Hindlimb muscle (tissue), 1 donor: ENCODE measurements around the gene TBC1D1. TPM values are rescaled to one million over a fixed set of nuclear protein-coding genes. Genes with fewer than 3 reads are reported as not detected.

ENCODE experiments used
- DNase-seq: peaks from one replicate; pipeline ENCODE4 v3.0.0-alpha.2; 2013
- polyA plus RNA-seq: library from polyadenylated mRNA; unstranded; fragments of 120-200 nt; gene quantifications from one replicate; pipeline ENCODE4 v1.2.1, GENCODE V29; 2013; ENCODE audit not compliant: insufficient read length

Gene TBC1D1
- polyA plus RNA-seq, 1 donor = 51.4 TPM

DNA sequence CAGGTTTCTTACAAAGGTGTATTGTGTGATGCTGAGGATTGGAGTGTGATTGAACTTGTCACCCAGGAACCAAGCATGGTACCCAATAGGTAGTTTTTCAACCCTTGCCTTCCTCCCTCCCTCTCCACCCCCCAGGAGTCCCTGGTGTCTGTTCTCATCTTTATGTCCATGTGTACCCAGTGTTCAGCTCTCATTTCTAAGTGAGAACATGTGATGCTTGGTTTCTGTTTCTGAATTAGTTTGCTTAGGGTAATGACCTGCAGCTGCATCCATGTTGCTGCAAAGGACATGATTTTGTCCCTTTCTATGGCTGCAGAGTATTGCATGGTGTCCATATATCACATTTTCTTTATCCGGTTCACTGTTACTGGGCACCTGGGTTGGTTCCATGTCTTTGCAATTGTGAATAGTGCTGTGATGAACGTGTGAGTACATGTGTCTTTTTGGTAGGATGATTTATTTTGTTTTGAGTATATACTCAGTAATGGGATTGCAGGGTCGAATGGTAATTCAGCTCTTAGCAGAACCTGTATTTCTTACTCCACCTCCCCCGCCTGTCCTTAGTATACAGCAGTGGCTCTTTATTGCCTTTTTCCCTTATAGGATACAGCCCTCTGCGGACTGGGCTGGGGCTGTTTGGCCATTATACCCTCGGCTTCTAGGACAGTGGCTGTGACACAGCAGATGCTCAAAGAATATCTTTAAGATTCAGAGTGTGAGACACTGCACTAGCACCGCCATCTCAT is 214.8 kb downstream of the TBC1D1 start:
- DNase-seq = no peak

DNA sequence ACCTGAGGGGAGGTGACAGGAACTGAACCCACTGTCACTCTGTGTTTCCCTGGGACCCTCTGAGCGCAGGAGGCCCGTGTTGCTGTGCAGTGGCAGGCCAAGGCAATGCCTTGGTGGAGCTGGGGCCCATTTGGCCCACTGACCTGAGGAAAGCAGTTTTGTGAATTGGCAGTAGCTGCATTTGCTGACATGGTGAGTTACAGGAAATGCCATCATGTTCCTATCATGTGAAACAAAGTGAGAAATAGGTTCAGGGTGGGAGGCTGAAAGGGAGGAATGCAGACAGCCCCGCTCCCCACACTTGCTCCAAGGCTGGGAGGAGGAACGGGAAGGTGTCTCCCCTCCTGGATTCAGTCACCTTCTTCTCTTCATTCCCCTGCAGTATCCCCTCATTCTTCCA is 215.4 kb downstream of the TBC1D1 start:
- DNase-seq = no peak

DNA sequence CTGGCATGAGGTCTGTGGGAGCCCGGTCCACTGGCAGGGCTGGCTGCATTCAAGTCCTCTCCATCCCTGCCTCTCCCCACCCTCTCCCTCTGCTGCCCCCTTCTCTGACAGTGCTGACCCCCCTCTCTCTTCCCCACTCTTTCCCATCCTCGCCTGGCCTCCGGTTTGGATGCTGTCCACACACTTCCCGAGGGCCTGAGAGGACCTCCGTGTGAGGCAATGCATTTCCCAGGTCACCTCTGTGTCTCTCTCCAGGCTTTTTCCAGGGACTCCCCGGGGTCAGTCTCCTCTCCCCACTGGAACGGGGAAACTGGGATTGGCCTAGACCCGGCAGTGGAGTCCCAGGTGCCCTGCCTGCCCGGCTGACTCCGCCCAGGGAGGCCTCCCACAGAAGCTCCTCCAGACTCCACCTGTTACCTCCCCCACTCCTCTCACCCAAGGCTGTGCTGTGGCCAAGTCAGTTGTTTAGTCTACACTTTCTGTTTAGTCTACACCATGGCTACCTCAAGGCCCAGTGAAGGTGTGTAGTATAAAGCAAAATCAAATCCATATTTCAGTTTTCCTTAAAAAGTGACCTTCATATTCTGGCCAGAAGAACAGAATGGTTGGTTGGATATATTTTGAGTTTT is 216.1 kb downstream of the TBC1D1 start:
- no peak for DNase-seq

DNA sequence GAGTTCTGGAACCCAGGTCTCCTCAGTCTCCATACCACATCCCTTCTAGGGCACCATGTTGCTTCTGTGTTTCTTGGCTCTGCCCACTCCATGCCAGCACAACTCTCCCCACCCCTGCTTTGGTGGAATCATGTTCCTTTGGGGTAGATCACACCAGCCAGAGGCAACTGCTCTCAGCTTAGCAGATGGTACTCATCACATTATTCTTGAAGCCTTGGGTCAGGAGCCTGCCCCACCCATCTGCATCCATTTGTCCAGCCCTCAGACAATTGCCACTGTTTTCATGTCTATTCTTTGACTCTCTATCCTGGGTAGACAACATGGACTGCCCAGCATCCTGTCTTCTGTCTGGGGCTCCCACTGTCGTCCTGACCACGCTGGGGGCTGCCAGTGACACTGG is 216.9 kb downstream of the TBC1D1 start:
- DNase-seq = no peak

DNA sequence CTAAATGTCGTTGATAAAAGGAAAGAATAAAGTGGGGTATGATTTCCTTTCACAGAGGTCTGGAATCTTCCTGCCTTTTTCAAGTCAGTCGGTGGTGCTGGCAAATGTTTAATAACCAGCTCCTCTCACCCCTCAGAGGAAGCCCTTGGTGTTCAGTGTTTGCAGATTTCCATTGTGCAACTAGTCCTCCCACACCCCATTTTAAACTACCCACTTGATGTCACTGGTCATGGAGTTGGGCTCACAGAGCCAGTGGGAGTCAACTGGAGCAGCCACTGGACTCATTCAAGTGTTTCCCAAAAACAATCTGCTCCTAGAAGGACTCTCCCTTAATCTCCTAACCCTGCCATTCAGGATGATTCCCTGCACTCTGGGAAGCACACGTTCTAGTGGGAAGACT is 218.5 kb downstream of the TBC1D1 start:
- DNase-seq = no peak

DNA sequence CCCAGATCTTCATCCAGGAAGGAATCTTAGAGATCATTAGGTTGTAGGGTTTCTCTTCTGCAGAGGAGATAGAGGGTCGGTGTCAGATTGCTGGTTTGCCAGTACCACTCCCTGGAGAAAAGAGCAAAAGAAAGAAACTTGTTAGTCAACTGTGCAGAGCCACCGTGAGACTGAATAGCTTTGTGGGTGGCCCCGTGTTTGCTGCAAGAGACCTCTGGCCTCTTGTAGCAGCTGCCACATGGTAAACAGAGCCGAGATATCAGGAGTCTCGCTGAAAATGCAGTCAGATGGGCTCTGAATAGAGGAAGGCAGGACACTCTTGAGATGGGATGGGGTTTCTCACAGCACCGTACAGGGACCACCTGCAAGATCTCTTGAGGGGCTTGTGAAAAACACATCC is 219.0 kb downstream of the TBC1D1 start:
- no peak for DNase-seq

DNA sequence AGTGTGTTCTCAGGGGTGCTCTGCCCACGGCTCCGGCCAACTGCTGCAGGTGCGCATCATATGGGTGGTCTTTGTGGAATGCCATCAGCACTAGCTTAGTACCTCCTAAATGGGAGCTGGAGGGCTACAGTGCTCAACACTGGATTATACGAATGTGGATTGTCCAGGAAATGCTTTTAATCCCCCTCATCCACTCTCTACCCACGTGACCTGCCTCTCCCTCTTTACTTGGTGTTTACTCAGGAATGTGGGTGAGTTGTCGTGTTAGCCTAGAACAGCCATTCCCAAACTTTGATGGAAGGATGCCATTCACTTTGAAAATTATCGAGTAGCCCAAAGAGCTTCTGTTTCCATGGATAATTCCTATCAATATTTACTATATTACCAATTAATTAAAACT is 220.1 kb downstream of the TBC1D1 start:
- no peak for DNase-seq

DNA sequence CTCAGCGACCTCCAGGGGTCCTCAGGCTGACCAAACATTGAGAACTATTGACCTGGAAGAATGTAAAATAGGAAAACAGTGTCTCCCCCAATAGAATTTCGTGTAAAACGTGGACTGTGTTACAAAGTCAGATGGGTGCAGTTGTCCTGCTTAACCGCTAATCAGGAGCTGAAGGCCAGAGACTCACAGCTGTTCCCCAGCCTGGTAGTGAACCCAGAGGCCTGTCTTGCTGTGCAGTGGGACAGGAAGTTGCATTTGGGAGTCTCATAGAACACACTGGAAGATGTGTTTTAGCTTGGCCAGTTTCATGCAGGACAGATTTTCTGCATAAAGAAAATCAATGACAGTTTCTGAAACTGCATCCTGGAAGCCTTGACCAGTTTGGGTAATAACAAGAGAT is 220.8 kb downstream of the TBC1D1 start:
- DNase-seq = no peak

DNA sequence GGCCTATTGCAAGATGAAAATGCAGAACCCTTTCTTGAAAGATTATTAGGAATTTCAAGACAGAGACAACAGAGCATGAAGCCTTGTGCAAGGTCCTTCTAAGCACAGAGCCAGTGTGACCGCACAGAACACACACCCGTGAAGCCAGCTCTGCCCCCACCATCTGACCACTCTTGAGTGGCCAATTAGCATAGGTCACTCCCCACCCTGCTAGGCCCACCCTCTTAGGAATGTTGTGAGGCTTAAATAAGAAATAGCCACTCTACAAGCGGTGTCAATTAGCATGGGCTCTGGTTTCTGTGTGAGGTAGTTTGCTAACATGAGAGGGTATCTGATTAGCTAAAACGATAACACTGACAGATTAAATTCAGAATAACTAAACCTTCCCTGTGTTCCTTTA is 222.2 kb downstream of the TBC1D1 start:
- DNase-seq = no peak

DNA sequence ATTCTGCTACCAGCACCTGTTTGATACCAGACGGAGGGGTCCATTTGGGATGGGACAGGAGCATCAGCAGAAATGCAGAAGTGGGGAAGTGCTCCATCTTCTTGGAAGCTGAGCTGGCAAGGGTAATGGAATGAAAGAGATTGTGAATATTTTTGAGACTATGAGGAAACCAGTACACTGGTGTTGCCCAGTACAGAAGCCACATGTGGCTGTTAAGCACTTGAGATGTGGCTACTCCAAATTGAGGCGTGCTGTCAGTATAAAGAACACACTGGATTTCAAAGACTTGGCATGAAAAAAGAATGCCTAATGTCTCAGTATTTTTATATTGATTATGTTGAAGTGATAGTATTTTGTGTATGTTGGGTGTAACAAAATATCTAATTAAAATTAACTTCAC is 222.7 kb downstream of the TBC1D1 start:
- no peak for DNase-seq

DNA sequence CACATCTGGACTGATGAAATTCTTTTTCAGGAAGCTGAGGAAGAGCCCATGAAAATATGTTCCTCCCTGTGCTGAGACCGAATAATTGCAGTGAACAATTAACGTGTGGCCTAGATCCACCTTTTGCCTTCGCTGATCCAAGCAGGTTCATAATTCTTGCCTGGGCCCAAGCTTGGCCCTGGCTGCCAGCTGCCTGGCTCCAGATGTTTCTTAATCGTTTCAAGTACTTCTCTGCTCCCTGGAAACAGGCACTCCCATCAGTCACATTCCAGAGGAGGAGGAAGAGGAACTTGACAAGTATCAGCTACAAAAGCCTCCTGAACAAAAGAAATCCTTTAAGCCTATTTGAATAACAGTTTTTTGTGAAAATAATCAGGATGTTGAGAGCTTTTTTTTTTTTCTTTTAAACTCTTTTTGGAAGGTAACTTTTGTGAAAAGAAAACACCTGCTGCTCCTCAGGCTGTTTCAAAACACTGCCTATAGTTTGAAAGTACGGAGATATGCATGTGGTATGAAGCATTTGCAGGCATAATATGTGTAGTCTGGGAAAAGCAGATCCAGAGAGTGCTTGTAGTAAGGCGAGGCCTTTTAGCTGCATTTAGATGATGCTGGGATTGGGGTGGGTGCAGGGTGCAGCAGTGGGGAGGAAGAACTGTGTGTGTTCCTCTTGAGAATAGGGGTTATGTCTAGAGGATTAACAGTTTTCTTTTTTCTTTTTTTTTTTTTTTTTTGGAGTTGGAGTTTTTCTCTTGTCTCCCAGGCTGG is 223.7 kb downstream of the TBC1D1 start:
- no peak for DNase-seq

DNA sequence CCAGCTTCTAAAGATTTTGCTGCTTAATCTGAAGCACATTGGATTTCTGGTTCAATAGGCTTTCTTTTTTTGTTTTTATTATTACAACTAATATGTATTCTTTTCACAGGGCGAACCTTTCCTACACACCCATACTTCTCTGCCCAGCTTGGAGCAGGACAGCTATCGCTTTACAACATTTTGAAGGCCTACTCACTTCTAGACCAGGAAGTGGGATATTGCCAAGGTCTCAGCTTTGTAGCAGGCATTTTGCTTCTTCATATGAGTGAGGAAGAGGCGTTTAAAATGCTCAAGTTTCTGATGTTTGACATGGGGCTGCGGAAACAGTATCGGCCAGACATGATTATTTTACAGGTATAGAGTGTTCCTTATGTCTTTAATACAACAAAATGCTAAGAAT is 224.7 kb downstream of the TBC1D1 start:
- no peak for DNase-seq

DNA sequence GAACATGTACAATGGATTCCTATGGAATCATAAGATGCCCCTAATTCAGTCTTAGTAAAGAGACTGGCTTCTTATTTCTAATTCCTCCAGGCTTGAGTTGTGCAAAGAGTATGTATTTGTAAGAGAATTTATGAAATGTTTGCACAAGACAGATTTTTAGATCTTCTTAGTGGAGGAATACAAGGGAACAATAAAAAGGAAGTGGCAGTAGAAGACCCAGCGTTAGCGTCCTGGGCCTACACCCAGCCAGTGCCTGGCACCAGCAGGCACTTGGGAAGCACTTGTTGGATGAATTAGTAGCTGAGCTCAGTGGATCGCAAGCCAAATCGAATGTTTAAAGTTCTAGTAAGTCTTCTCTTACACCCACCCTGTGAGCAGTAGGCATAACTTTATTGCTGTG is 226.7 kb downstream of the TBC1D1 start:
- no peak for DNase-seq

DNA sequence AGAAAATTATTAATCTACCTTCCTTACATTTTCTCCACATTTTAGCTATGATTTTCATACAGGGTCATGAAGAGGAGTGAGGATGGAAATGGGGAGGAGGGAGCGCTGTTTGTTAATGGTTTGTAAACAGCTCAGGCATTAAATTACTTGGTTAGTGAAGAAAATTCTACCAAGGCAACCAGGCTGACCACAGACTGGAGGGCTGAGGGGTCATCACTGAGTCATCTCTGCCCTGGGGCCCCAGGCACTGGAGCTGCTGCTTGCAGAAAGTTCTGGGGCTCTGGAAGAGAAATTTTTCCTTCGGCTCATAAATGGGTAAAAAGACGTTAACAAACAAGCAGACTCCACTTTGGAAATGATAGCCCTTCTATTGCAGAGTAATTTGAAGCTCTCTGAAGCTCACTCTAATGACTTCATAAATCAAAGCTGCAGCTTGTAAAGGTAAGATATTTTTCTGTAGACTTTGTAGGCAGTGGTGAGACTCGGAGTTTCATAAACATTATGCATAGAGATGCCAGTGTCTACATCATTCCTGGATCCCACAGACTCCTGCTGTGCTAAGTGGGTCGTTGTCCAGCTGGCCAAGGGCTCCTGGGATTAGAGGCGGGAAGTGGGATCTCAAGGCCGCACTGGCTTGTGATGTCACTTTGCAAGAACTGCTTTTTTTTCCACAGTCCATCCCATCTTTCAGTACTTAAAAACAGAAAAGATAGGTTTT is 228.9 kb downstream of the TBC1D1 start:
- DNase-seq = peak; percentile 38

DNA sequence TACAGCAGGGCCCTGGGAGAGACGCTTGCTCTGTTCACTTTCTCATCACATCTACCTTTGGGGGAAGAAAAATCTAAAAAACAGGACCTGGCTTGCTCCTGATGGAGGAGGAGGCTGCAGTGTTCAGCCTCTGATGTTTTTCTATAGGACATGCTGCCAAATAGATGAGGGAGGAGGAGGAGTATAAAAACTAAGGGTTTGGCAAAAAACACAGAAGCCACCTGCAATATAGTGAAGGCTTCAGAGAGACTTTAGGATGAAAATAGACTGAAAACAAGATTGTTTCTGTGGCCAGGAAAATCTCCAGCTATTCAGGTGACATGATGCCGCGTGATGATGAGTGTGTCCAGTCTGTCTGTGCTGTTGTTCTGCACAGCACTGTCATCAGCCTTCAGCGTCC is 229.9 kb downstream of the TBC1D1 start:
- DNase-seq = no peak

DNA sequence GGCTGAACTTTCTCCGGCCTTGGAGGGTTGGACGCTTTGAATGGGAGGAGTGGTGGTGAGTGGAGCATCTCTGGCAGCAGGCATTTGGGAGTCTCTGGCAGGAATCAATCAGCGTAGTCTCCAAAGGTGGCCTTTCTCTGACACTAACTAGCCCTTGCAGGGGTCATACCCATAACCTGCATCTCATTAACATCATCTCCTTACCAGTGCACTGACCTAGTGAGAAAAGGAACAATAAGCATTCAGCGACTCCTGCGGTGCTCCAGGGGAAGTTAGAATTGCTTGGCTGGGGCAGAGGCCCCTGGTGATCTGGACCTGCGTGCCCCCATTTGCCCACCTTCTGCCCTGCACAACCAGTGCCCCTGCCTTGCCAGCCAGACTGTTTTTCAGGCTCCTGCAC is 231.2 kb downstream of the TBC1D1 start:
- DNase-seq = no peak

DNA sequence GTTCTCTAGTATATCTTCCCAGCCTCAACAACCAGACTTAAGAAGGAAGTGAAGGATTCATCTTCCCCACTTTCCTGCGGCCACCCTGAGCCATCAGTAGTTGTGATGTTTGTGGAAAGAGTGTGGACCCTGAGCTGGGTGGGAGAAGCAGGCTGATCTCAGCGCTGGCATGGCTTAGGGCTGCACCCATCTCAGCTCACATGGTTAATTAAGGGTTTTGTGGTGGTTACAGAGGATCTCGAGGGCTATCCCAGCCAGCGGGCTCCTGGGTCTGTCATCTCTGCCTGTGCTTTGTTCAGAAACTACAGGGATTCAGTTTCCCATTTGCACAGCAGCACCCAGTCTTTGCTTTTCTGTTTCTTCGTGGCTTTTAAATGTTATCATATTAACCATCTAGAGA is 232.7 kb downstream of the TBC1D1 start:
- no peak for DNase-seq

DNA sequence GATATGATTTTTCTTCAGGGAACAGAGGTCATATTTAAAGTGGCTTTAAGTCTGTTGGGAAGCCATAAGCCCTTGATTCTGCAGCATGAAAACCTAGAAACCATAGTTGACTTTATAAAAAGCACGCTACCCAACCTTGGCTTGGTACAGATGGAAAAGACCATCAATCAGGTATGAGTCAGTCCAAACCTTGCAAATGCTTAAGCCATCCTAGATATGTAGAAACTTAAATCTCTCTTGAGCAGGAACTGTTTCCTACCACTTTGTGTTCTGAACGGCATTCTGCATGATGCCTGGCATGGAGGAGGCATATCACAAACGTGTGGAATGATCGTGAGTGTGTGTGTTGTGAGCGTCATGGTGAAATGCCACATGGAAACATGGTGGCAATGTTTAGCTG is 234.1 kb downstream of the TBC1D1 start:
- no peak for DNase-seq

DNA sequence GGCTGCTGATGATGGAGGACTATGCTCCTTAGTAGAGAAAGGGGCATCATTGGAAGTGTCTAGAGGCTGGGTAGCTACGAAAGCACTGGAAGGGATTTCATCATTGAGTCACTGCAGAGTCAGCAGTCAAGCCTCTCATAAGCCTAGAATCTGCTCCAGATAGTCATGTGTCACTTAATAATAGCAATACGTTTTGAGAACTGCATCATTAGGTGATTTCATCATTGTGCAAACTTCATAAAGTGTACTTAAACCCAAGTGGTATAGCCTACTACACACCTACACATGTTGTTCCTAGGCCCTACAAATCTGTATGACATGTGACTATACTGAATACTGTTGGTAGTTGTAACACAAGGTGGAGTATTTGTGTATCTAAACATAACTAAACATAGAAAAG is 234.9 kb downstream of the TBC1D1 start:
- no peak for DNase-seq

DNA sequence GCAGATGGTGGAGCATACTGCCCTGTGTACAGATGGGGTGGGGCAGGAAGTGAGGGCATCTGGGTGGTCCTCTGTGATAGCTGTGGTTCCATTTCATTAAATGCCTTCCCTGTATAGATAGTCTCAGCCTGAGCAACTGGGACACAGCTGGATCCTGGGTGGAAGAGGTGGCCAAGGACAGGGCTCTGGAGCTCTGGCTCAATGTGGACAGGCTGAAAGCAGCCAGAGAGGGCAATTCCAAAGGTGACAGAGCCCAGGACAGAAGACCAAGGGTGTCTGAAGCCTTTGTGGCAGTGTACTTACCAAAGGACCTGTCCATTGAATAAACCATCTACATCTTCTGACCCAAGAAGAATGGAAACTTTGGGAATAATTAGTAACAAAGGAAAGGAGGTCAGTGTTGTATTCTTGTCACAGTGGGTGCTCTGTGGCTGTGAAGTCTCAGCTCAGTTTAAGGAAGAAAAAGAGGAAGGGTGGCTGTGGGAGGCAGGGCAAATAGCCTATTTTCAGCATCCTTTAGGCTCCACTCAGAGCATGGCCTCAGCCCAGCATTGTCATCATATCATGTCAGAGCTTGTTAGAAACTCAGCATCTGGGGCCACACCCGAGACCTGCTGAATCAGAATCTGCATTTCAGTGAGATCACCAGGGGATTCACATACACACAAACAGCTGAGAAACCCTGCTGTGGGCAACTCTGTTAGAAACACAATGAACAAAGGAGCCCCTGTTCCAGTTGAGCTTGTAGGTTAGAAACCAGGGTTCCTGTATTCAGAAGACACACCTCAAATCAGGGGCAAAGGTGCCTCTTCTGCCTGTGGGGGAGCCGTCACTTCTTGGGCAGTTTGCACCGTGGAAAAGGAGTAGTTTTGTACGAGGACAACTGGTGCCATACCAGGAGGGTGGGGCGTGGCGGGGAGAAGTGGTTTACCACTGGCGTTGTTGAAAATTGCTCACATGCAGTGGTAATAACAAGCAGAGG is 237.9 kb downstream of the TBC1D1 start:
- DNase-seq = no peak

DNA sequence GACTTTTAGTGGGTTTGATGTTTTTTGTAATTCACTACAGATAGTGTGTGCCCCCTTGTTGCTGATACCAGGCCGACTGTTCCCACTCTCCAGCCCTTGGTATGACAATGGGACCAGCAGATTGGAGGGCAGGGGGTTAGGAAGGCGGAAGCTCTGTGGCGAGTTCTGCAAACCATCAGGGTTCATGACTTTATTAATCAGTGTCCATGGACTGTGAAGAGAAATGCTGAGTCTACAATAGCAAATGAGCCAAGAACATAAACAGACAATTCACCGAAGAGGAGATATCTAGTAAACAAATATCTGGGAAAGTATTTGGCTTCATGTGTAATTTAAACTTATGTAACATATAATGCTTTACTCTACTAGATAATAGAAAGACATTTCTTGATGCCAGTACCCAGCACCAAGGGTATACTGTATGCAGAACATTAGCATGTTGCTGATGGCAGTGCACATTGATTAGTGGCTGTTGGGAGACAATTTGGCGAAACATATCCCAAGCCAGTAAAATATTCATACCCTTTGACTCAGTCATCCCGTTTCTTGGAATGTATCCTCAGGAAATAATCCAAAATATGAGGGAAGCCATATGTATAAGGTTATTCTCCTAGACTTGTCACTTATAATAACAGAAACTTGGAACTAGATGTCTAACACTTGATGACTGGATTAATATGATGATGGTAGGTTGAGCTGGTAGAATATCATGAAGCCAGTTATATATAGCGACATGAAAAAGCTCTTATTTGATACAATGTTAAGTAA is 238.8 kb downstream of the TBC1D1 start:
- DNase-seq = no peak
